NCI-H345 (cell line): Measurements from ENCODE around the gene WDR81.
"Not testable (repeated sequence)": the region's sequence is repeated elsewhere in the genome, so short reads cannot be mapped to it uniquely, and the experiment has no call there.

Experiments
- DNase-seq: peaks from one replicate; lab custom pipeline; 2025; lab: John Stamatoyannopoulos, UW

Gene WDR81

GRCh38 chr17:1724351-1724868, at the start of gene WDR81:
Gene WDR81, plus strand, starts transcription at chr17:1724704. Its CDS starts 256 bp downstream, at chr17:1724960.
- peak; percentile 66 for DNase-seq

GRCh38 chr17:1676401-1676800, 48.1 kb upstream of the WDR81 start:
- DNase-seq, result no peak

GRCh38 chr17:1683459-1683858, 41.0 kb upstream of the WDR81 start:
- DNase-seq, result no peak

- peak; percentile 96 for DNase-seq
These were observed 39.9 kb upstream of the WDR81 start, which contains the start of gene PRPF8 for GRCh38 chr17:1684378-1685189. Gene PRPF8, minus strand, starts transcription at chr17:1684867. Its CDS starts 296 bp downstream, at chr17:1684571.

- DNase-seq, result no peak
These were observed 38.4 kb upstream of the WDR81 start for GRCh38 chr17:1686086-1686485.

- DNase-seq, result not testable (repeated sequence)
These were observed 36.1 kb upstream of the WDR81 start for GRCh38 chr17:1688405-1688804.

- DNase-seq, result no peak
These were observed 33.8 kb upstream of the WDR81 start for GRCh38 chr17:1690544-1691221.

GRCh38 chr17:1693339-1693738, 31.2 kb upstream of the WDR81 start:
- DNase-seq, result no peak

- no peak for DNase-seq
These were observed 29.1 kb upstream of the WDR81 start for GRCh38 chr17:1695365-1695764.

- DNase-seq, result no peak
These were observed 26.8 kb upstream of the WDR81 start for GRCh38 chr17:1697681-1698080.

- DNase-seq, result not testable (repeated sequence)
These were observed 24.6 kb upstream of the WDR81 start for GRCh38 chr17:1699891-1700290.

GRCh38 chr17:1703063-1703462, 21.4 kb upstream of the WDR81 start:
- no peak for DNase-seq

- no peak for DNase-seq
These were observed 19.5 kb upstream of the WDR81 start for GRCh38 chr17:1705004-1705403.

- no peak for DNase-seq
These were observed 17.4 kb upstream of the WDR81 start for GRCh38 chr17:1707107-1707506.

- not testable (repeated sequence) for DNase-seq
These were observed 15.6 kb upstream of the WDR81 start for GRCh38 chr17:1708791-1709346.

GRCh38 chr17:1709403-1709951, 15.0 kb upstream of the WDR81 start:
- no peak for DNase-seq

GRCh38 chr17:1709971-1710806, 14.3 kb upstream of the WDR81 start, which contains the start of gene TLCD2:
Gene TLCD2, minus strand, starts transcription at chr17:1710377. Its CDS starts 135 bp downstream, at chr17:1710242.
- DNase-seq, result peak; percentile 15

GRCh38 chr17:1710807-1711553, 13.5 kb upstream of the WDR81 start:
- no peak for DNase-seq

GRCh38 chr17:1711804-1712203, 12.7 kb upstream of the WDR81 start:
- no peak for DNase-seq

GRCh38 chr17:1712271-1712670, 12.2 kb upstream of the WDR81 start:
- no peak for DNase-seq
